Heart left ventricle (tissue), 16 donors: Measurements from ENCODE around the gene UBE2D3. TPM values are rescaled to one million over a fixed set of nuclear protein-coding genes. Genes with fewer than 3 reads are reported as not detected.

Experiments used
- ATAC-seq, 4 donors: fragments of 200-7000 bp; cut with Tn5 transposase; one replicate each; pipeline ENCODE4 v1.9.1; 2020 to 2022; ENCODE audit warnings: moderate library complexity in 4 of 4, mild to moderate bottlenecking in 3 of 4, moderate number of reproducible peaks in 1 of 4
- DNase-seq, 5 donors: peaks; one replicate each; pipeline ENCODE4 v3.0.0-alpha.2; 2020
- H3K27ac ChIP-seq, 12 donors: fragments of 200-600 bp; sonication (generic) in 4 of 12; one replicate each; pipeline versions ENCODE4 v1.5.0 to v1.8.0; 2016 to 2022; ENCODE audit warnings: mild to moderate bottlenecking in 2 of 12
- H3K27me3 ChIP-seq, 9 donors: fragments of 200-600 bp; sonication (generic) in 2 of 9; one replicate each; pipeline versions ENCODE4 v1.5.1 to v1.8.0; 2016 to 2022; ENCODE audit warnings: mild to moderate bottlenecking in 3 of 9
- H3K36me3 ChIP-seq, 9 donors: fragments of 200-600 bp; sonication (generic) in 2 of 9; one replicate each; pipeline versions ENCODE4 v1.5.0 to v1.8.0; 2018 to 2022; ENCODE audit warnings: mild to moderate bottlenecking in 2 of 9
- H3K4me1 ChIP-seq, 12 donors: fragments of 200-600 bp; sonication (generic) in 4 of 12; one replicate each; pipeline versions ENCODE4 v1.5.0 to v1.8.0; 2016 to 2022; ENCODE audit warnings: mild to moderate bottlenecking in 3 of 12
- H3K4me3 ChIP-seq, 12 donors: fragments of 200-600 bp; sonication (generic) in 4 of 12; one replicate each; pipeline versions ENCODE4 v1.5.0 to v1.8.0; 2017 to 2022; ENCODE audit warnings: mild to moderate bottlenecking in 9 of 12, moderate library complexity in 4 of 12
- H3K9me3 ChIP-seq, 12 donors: fragments of 200-600 bp; sonication (generic) in 4 of 12; one replicate each; pipeline versions ENCODE4 v1.5.0 to v1.8.0; 2016 to 2022; ENCODE audit warnings: mild to moderate bottlenecking in 1 of 12
- CTCF ChIP-seq, 12 donors: fragments of 200-600 bp; sonication (generic) in 4 of 12; IDR thresholded peaks; one replicate each; pipeline versions ENCODE4 v1.5.0 to v1.8.0; 2018 to 2022; ENCODE audit warnings: antibody characterized with exemption in 12 of 12, mild to moderate bottlenecking in 5 of 12
- POLR2A ChIP-seq, 2 donors: fragments of 450-650 bp; IDR thresholded peaks; one replicate each; pipeline ENCODE4 v1.6.1; 2017; ENCODE audit warnings: antibody characterized with exemption in 2 of 2, mild to moderate bottlenecking in 2 of 2, moderate library complexity in 2 of 2
- WGBS, 4 donors: extraction: QIAGEN DNeasy Blood & Tissue Kit in 2 of 4; methylation state at CpG; one replicate each; pipeline versions ENCODE4 v1.1.5 to v1.1.7; 2013 to 2018; 5-methylcytosine and 5-hydroxymethylcytosine counted together
- intact Hi-C, 10 donors: fragments of 100-400 bp; cut with DNase I; formaldehyde crosslinking; loops; one replicate each; pipeline versions ENCODE4 v1.11.1 to v1.14.2; 2022
- polyA plus RNA-seq, 2 donors: library from polyadenylated mRNA; stranded (reverse); fragments of 200-250 nt; gene quantifications; one replicate each; pipeline ENCODE4 v1.2.3, GENCODE V29; 2013
- total RNA-seq, 9 donors: library from RNA; depleted of rRNA in 2 of 9; stranded (reverse); fragments of >200 nt in 2 of 9; fragmentation: NEBNext Ultra II Directional in 3 of 9; extraction: Animal tissue kit (Norgen Biotek cat#: 25700) in 3 of 9; gene quantifications; one replicate each; pipeline versions ENCODE4 v1.1.0 to v1.2.4, GENCODE V29; 2016 to 2023
- donor health status: ischemic (EF 13 %, LVEDD 7.1; RV severe dilation, severe dysfunction).
- donor health status: healthy with polysubstance abuse.
- donor health status: DM: no; HTN: yes; CAD: no.
- donor health status: DM: no; HTN: no; CAD: no.
- donor health status: ischemic (EF 25% LVEDD 6.9; RV normal size, moderate dysfunction).
- donor health status: ischemic (EF 25% LVEDD 5.7; RV mildly dilated, moderate dysfunction).
- donor health status: healthy.
- donor health status: DM: yes; HTN: yes; CAD: no.
- donor health status: ischemic (EF 35%, LVEDD 5.7; RV mildly dilated, moderate dysfunction).
- donor health status: nonischemic (EF 11% LVEDD 7.7; RV severe dilation, severe dysfunction).
- donor health status: DM: yes; HTN: yes; CAD: no.
- donor health status: PGD.
- donor health status: ischemic (EF 29% LVEDD 5.4; RV normal size, mild dysfunction).
- donor health status: nonischemic (EF 23%, LVEDD 6.1; RV moderate dilation, normal function).

Gene UBE2D3
- total and polyA plus RNA-seq, 11 donors: 87.4 to 381 (median 258) TPM

- no peak for DNase-seq
- H3K27me3 ChIP-seq: no peaks in the 10 kb centered on the region
- H3K9me3 ChIP-seq: no peaks in the 10 kb centered on the region
- H3K27ac ChIP-seq: no peak overlapping the region
- TF ChIP-seq CTCF (IDR thresholded peaks at IDR 0.05): no peak
- no peak for TF ChIP-seq POLR2A (IDR thresholded peaks at IDR 0.05)
- H3K36me3 ChIP-seq: no peaks in the 10 kb centered on the region
- 92 to 100% (median 97%) methylated on average over 1 of the region's 1 CpG for whole genome bisulfite sequencing, 4 donors
- H3K4me3 ChIP-seq: no peak overlapping the region
- ATAC-seq: peak in 2 of 4 donors; percentile 20 to 24
- H3K4me1 ChIP-seq: peaks cover 0 to 4% (median 0%) of the 10 kb centered on the region in 12 donors
- intact Hi-C loops: no loop called here
These were observed 45.8 kb downstream of the UBE2D3 start for GRCh38 chr4:102781570-102781969.

- Histone ChIP-seq H3K27ac (no peak overlapping the region), H3K9me3 (no peaks in the 10 kb centered on the region), H3K4me3 (no peak overlapping the region), H3K27me3 (no peaks in the 10 kb centered on the region), H3K4me1 (peaks cover 0 to 4% (median 0%) of the 10 kb centered on the region in 12 donors), H3K36me3 (no peaks in the 10 kb centered on the region)
- TF ChIP-seq POLR2A (IDR thresholded peaks at IDR 0.05) (no peak), CTCF (IDR thresholded peaks at IDR 0.05) (no peak)
- intact Hi-C loops: no loop called here
- ATAC-seq (no peak), DNase-seq (no peak)
- 88 to 92% (median 89%) methylated on average over 5 of the region's 5 CpGs for WGBS, 4 donors
These were observed 46.7 kb downstream of the UBE2D3 start for GRCh38 chr4:102780476-102781144.

GRCh38 chr4:102779204-102779603, 48.1 kb downstream of the UBE2D3 start:
- intact Hi-C loops: no loop called here
- Histone ChIP-seq H3K4me3 (no peak overlapping the region), H3K27me3 (no peaks in the 10 kb centered on the region), H3K4me1 (peaks cover 0 to 4% (median 0%) of the 10 kb centered on the region in 12 donors), H3K27ac (no peak overlapping the region), H3K9me3 (no peaks in the 10 kb centered on the region), H3K36me3 (no peaks in the 10 kb centered on the region)
- ATAC-seq (no peak), DNase-seq (no peak)
- 54 to 86% (median 72%) methylated on average over 4 of the region's 4 CpGs for WGBS, 4 donors
- TF ChIP-seq CTCF (IDR thresholded peaks at IDR 0.05) (no peak), POLR2A (IDR thresholded peaks at IDR 0.05) (no peak)

GRCh38 chr4:102778720-102779119, 48.6 kb downstream of the UBE2D3 start:
- intact Hi-C loops: no loop called here
- H3K27ac ChIP-seq: no peak overlapping the region
- WGBS, 4 donors: 62 to 71% (median 67%) methylated on average over 7 of the region's 7 CpGs
- TF ChIP-seq POLR2A (IDR thresholded peaks at IDR 0.05) (no peak), CTCF (IDR thresholded peaks at IDR 0.05) (no peak)
- no peaks in the 10 kb centered on the region for H3K9me3 ChIP-seq
- H3K4me3 ChIP-seq: no peak overlapping the region
- DNase-seq (no peak), ATAC-seq (no peak)
- no peaks in the 10 kb centered on the region for H3K36me3 ChIP-seq
- H3K4me1 ChIP-seq: peaks cover 0 to 4% (median 0%) of the 10 kb centered on the region in 12 donors
- H3K27me3 ChIP-seq: no peaks in the 10 kb centered on the region
